ENCODE data around the gene HELZ.

DNA sequence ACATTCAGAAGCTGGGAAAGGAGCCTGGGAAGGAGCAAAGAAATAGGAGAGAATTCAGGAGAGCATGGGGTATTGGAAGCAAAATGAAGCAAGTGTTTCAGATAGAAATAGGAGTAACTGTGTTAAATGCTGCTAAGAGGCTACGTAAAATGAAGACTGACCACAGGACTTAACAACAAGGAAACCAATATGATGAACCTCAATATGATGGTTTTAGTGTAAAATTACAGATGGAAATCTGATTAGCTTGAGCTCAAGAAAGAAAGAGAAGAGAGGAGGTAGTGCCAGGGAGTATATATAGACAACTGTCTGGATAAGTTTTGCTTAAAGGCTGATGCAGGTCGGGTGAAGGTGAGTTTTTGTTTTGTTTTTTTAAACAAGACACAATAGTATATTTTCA lies 92.2 kb downstream of the HELZ start:
- TF ChIP-seq ZNF175 (tag by site-specific recombination; IDR thresholded peaks at IDR 0.05) (no peak), ZFP37 (tag by site-specific recombination; IDR thresholded peaks at IDR 0.05) (no peak), ZNF555 (tag by site-specific recombination; conservative IDR thresholded peaks at IDR 0.05) (no peak), GLI4 (tag by site-specific recombination; IDR thresholded peaks at IDR 0.05) (no peak), ZBTB1 (tag by site-specific recombination; IDR thresholded peaks at IDR 0.05) (no peak), SCRT2 (tag by site-specific recombination; IDR thresholded peaks at IDR 0.05) (no peak), ZNF350 (tag by site-specific recombination; IDR thresholded peaks at IDR 0.05) (no peak), PRDM1 (tag by site-specific recombination; IDR thresholded peaks at IDR 0.05) (no peak), ZNF629 (tag by site-specific recombination; IDR thresholded peaks at IDR 0.05) (no peak)
- TF ChIP-seq, protein P1, sequence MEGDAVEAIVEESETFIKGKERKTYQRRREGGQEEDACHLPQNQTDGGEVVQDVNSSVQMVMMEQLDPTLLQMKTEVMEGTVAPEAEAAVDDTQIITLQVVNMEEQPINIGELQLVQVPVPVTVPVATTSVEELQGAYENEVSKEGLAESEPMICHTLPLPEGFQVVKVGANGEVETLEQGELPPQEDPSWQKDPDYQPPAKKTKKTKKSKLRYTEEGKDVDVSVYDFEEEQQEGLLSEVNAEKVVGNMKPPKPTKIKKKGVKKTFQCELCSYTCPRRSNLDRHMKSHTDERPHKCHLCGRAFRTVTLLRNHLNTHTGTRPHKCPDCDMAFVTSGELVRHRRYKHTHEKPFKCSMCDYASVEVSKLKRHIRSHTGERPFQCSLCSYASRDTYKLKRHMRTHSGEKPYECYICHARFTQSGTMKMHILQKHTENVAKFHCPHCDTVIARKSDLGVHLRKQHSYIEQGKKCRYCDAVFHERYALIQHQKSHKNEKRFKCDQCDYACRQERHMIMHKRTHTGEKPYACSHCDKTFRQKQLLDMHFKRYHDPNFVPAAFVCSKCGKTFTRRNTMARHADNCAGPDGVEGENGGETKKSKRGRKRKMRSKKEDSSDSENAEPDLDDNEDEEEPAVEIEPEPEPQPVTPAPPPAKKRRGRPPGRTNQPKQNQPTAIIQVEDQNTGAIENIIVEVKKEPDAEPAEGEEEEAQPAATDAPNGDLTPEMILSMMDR (tag by site-specific recombination; IDR thresholded peaks at IDR 0.05): no peak
- TF ChIP-seq, protein P2, sequence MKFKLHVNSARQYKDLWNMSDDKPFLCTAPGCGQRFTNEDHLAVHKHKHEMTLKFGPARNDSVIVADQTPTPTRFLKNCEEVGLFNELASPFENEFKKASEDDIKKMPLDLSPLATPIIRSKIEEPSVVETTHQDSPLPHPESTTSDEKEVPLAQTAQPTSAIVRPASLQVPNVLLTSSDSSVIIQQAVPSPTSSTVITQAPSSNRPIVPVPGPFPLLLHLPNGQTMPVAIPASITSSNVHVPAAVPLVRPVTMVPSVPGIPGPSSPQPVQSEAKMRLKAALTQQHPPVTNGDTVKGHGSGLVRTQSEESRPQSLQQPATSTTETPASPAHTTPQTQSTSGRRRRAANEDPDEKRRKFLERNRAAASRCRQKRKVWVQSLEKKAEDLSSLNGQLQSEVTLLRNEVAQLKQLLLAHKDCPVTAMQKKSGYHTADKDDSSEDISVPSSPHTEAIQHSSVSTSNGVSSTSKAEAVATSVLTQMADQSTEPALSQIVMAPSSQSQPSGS (tag by site-specific recombination; IDR thresholded peaks at IDR 0.05; ENCODE audit: low read depth): no peak
- TF ChIP-seq, protein P3, sequence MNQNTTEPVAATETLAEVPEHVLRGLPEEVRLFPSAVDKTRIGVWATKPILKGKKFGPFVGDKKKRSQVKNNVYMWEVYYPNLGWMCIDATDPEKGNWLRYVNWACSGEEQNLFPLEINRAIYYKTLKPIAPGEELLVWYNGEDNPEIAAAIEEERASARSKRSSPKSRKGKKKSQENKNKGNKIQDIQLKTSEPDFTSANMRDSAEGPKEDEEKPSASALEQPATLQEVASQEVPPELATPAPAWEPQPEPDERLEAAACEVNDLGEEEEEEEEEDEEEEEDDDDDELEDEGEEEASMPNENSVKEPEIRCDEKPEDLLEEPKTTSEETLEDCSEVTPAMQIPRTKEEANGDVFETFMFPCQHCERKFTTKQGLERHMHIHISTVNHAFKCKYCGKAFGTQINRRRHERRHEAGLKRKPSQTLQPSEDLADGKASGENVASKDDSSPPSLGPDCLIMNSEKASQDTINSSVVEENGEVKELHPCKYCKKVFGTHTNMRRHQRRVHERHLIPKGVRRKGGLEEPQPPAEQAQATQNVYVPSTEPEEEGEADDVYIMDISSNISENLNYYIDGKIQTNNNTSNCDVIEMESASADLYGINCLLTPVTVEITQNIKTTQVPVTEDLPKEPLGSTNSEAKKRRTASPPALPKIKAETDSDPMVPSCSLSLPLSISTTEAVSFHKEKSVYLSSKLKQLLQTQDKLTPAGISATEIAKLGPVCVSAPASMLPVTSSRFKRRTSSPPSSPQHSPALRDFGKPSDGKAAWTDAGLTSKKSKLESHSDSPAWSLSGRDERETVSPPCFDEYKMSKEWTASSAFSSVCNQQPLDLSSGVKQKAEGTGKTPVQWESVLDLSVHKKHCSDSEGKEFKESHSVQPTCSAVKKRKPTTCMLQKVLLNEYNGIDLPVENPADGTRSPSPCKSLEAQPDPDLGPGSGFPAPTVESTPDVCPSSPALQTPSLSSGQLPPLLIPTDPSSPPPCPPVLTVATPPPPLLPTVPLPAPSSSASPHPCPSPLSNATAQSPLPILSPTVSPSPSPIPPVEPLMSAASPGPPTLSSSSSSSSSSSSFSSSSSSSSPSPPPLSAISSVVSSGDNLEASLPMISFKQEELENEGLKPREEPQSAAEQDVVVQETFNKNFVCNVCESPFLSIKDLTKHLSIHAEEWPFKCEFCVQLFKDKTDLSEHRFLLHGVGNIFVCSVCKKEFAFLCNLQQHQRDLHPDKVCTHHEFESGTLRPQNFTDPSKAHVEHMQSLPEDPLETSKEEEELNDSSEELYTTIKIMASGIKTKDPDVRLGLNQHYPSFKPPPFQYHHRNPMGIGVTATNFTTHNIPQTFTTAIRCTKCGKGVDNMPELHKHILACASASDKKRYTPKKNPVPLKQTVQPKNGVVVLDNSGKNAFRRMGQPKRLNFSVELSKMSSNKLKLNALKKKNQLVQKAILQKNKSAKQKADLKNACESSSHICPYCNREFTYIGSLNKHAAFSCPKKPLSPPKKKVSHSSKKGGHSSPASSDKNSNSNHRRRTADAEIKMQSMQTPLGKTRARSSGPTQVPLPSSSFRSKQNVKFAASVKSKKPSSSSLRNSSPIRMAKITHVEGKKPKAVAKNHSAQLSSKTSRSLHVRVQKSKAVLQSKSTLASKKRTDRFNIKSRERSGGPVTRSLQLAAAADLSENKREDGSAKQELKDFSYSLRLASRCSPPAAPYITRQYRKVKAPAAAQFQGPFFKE (tag by site-specific recombination; IDR thresholded peaks at IDR 0.05; ENCODE audit: borderline replicate concordance): no peak
- TF ChIP-seq, protein P4, sequence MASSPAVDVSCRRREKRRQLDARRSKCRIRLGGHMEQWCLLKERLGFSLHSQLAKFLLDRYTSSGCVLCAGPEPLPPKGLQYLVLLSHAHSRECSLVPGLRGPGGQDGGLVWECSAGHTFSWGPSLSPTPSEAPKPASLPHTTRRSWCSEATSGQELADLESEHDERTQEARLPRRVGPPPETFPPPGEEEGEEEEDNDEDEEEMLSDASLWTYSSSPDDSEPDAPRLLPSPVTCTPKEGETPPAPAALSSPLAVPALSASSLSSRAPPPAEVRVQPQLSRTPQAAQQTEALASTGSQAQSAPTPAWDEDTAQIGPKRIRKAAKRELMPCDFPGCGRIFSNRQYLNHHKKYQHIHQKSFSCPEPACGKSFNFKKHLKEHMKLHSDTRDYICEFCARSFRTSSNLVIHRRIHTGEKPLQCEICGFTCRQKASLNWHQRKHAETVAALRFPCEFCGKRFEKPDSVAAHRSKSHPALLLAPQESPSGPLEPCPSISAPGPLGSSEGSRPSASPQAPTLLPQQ (tag by site-specific recombination; IDR thresholded peaks at IDR 0.05): no peak
